HEK293T (cell line): ENCODE results near the gene AMIGO1.
A peak's percentile ranks its signal among the peaks of the same experiment; 100 is the strongest.

ENCODE experiments used
- CTCF ChIA-PET: fragments of 350-600 bp; formaldehyde crosslinking; extraction: SDS; loops from one replicate; lab custom pipeline; 2021; ENCODE audit warnings: antibody characterized with exemption, inconsistent platforms; lab: Yijun Ruan, JAX
- POLR2A ChIA-PET: fragments of 350-600 bp; formaldehyde crosslinking; extraction: SDS; loops from one replicate; lab custom pipeline; 2020; ENCODE audit warnings: antibody characterized with exemption, inconsistent platforms; lab: Yijun Ruan, JAX
- DNase-seq: peaks from one replicate; pipeline ENCODE4 v3.0.0; 2012; ENCODE audit warnings: mixed read lengths; ENCODE audit errors: extremely low spot score
- ARNT ChIP-seq: fragments of 450-650 bp; IDR thresholded peaks from 2 replicates; pipeline ENCODE4 v1.6.1; 2017; ENCODE audit warnings: mild to moderate bottlenecking
- BHLHE40 ChIP-seq: fragments of 450-650 bp; IDR thresholded peaks from 2 replicates; pipeline ENCODE4 v1.6.1; 2016; ENCODE audit warnings: mild to moderate bottlenecking, moderate library complexity, borderline replicate concordance
- CTBP1 ChIP-seq: fragments of 450-650 bp; IDR thresholded peaks from 2 replicates; pipeline ENCODE4 v1.6.1; 2016; ENCODE audit warnings: borderline replicate concordance
- ELF4 ChIP-seq: fragments of 450-650 bp; IDR thresholded peaks from 2 replicates; pipeline ENCODE4 v1.6.1; 2017; ENCODE audit warnings: antibody characterized with exemption
- FOXA1 ChIP-seq: fragments of 450-650 bp; IDR thresholded peaks from 2 replicates; pipeline ENCODE4 v1.6.1; 2016; ENCODE audit warnings: mild to moderate bottlenecking
- FOXK2 ChIP-seq: fragments of 450-650 bp; IDR thresholded peaks from 2 replicates; pipeline ENCODE4 v1.6.1; 2016; ENCODE audit warnings: mild to moderate bottlenecking
- FOXM1 ChIP-seq: fragments of 450-650 bp; IDR thresholded peaks from 2 replicates; pipeline ENCODE4 v1.6.1; 2017; ENCODE audit warnings: mild to moderate bottlenecking, borderline replicate concordance
- HDGF ChIP-seq: fragments of 450-650 bp; IDR thresholded peaks from 2 replicates; pipeline ENCODE4 v1.6.1; 2017; ENCODE audit warnings: antibody characterized with exemption, borderline replicate concordance
- L3MBTL2 ChIP-seq: fragments of 450-650 bp; conservative IDR thresholded peaks from 2 replicates; pipeline ENCODE4 v1.6.1; 2016; ENCODE audit warnings: mild to moderate bottlenecking
- LEF1 ChIP-seq: fragments of 450-650 bp; IDR thresholded peaks from 2 replicates; pipeline ENCODE4 v1.6.1; 2017; ENCODE audit warnings: mild to moderate bottlenecking, borderline replicate concordance
- NFRKB ChIP-seq: fragments of 450-650 bp; IDR thresholded peaks from 2 replicates; pipeline ENCODE4 v1.6.1; 2016; ENCODE audit warnings: mild to moderate bottlenecking, moderate library complexity
- SP1 ChIP-seq: fragments of 450-650 bp; IDR thresholded peaks from 2 replicates; pipeline ENCODE4 v1.6.1; 2017
- SUZ12 ChIP-seq: fragments of 450-650 bp; IDR thresholded peaks from 2 replicates; pipeline ENCODE4 v1.6.1; 2016; ENCODE audit warnings: mild to moderate bottlenecking
- TARDBP ChIP-seq: fragments of 450-650 bp; IDR thresholded peaks from 2 replicates; pipeline ENCODE4 v1.6.1; 2016
- ZNF384 ChIP-seq: fragments of 450-650 bp; IDR thresholded peaks from 2 replicates; pipeline ENCODE4 v1.6.1; 2016
- TF ChIP-seq, protein P1 (sequence below): fragments of 450-650 bp; IDR thresholded peaks from 2 replicates; pipeline ENCODE4 v1.6.1; 2016

Gene AMIGO1

DNA sequence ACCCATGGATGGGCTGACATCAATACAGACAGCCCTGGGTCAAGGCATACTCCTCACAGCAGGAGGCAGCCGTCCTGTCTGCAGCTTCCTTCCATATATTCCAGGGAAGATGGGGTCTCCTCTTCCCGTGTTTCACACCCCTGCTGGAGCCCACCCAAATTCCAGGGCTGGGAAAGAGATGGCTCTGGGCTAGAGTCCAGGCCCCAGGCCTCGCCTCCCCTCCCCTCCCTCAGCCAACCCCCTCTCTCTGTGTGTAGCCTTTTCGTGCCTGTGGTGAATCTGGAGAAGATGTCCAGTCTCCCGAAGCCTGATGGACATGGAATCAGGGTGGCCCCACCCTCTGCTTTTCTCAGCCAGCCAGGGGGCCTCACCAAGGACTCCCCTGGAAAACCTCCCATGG, 22.3 kb downstream of the AMIGO1 start:
- CTCF ChIA-PET, result interaction anchor here (1.5 to 2.2 kb wide), 2 partner anchors 12 to 45 kb away, joined by 3 to 6 read pairs; no protein-coding TSS in a partner anchor
- DNase-seq, result no peak
- no peak for TF ChIP-seq SP1
- no peak for TF ChIP-seq CTBP1
- no peak for TF ChIP-seq FOXM1
- TF ChIP-seq BHLHE40, result no peak
- no peak for TF ChIP-seq L3MBTL2
- TF ChIP-seq LEF1, result no peak
- TF ChIP-seq FOXA1, result no peak
- TF ChIP-seq TARDBP, result no peak
- no peak for TF ChIP-seq ARNT
- TF ChIP-seq NFRKB, result no peak
- TF ChIP-seq FOXK2, result no peak
- POLR2A ChIA-PET, result interaction anchor here (3.0 kb wide), 1 partner anchor 61 kb away, joined by 11 read pairs; the partner anchor contains the start of gene PSMA5

DNA sequence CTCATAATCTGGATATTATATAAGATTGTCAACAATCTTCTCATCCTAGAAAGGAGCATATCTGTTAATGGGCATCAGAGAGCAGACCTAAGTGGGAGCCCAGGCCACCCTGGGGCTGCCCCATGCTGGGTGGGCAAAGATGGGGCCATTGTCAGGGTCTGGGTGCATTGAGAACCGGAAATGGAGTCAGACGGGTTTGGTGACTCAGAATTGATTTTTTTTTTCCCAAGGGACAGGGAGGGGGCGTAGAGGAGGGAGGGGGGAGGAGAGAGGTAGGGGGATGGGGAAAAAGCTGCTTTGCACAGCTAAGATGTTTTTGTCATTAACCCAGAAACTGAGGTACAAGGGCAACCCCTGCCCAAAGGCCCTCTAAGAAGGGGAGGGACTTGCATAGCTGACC, 24.5 kb downstream of the AMIGO1 start:
- ChIA-PET POLR2A (interaction anchor here (1.5 to 3.0 kb wide), 4 partner anchors 9 to 59 kb away, joined by 5 to 14 read pairs (median 11); partner anchors contain the start of genes AMIGO1, CYB561D1 and PSMA5), CTCF (interaction anchor here (1.0 to 2.9 kb wide), 3 partner anchors 9 to 47 kb away, joined by 3 to 12 read pairs (median 6); partner anchors contain the start of genes AMIGO1 and CYB561D1)
- no peak for DNase-seq
- TF ChIP-seq TARDBP (no peak), NFRKB (no peak), CTBP1 (no peak), ELF4 (no peak), ARNT (no peak), LEF1 (no peak), FOXM1 (no peak), BHLHE40 (no peak), SUZ12 (no peak), FOXA1 (no peak), HDGF (no peak), FOXK2 (no peak)
- TF ChIP-seq, protein P1, sequence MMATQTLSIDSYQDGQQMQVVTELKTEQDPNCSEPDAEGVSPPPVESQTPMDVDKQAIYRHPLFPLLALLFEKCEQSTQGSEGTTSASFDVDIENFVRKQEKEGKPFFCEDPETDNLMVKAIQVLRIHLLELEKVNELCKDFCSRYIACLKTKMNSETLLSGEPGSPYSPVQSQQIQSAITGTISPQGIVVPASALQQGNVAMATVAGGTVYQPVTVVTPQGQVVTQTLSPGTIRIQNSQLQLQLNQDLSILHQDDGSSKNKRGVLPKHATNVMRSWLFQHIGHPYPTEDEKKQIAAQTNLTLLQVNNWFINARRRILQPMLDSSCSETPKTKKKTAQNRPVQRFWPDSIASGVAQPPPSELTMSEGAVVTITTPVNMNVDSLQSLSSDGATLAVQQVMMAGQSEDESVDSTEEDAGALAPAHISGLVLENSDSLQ, result no peak

DNA sequence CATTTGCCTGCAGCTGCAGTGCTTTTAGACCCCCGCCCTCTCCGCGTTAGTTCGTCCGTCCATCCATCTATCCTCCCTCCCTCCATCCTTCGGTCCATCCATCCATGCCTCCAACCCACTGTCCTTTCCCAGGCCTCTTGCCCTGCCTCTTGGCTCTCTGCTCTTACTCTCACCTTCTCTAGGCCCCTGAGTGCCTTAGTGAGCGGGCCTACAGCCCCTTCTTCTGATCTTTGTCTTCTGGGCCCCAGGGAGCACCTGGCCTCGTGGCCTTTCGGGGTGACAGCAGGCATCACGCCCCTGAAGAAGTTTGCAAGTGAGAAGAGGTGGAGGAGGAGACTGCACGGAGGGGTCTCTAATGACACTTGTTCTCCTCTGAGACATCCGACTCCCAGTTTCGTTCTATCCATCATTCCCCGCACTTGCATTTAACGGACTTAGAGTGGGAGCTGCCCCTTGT, 25.0 kb downstream of the AMIGO1 start:
- ChIA-PET POLR2A (interaction anchor here (1.2 to 3.0 kb wide), 7 partner anchors 9 to 59 kb away, joined by 5 to 14 read pairs (median 9); partner anchors contain the start of genes AMIGO1, CYB561D1 and PSMA5), CTCF (interaction anchor here (1.0 to 2.9 kb wide), 2 partner anchors 9 to 24 kb away, joined by 3 to 12 read pairs; partner anchors contain the start of genes AMIGO1 and CYB561D1)
- no peak for DNase-seq
- no peak for TF ChIP-seq NFRKB
- no peak for TF ChIP-seq ARNT
- TF ChIP-seq SP1, result no peak
- TF ChIP-seq FOXM1, result no peak
- TF ChIP-seq SUZ12, result no peak
- no peak for TF ChIP-seq FOXA1
- no peak for TF ChIP-seq HDGF
- TF ChIP-seq LEF1, result no peak
- TF ChIP-seq ZNF384, result no peak
- no peak for TF ChIP-seq TARDBP
- TF ChIP-seq BHLHE40, result no peak
- TF ChIP-seq, protein P1, result no peak
- TF ChIP-seq CTBP1, result no peak
- no peak; the same call in 1 of the 2 replicates for TF ChIP-seq L3MBTL2
- no peak for TF ChIP-seq FOXK2

DNA sequence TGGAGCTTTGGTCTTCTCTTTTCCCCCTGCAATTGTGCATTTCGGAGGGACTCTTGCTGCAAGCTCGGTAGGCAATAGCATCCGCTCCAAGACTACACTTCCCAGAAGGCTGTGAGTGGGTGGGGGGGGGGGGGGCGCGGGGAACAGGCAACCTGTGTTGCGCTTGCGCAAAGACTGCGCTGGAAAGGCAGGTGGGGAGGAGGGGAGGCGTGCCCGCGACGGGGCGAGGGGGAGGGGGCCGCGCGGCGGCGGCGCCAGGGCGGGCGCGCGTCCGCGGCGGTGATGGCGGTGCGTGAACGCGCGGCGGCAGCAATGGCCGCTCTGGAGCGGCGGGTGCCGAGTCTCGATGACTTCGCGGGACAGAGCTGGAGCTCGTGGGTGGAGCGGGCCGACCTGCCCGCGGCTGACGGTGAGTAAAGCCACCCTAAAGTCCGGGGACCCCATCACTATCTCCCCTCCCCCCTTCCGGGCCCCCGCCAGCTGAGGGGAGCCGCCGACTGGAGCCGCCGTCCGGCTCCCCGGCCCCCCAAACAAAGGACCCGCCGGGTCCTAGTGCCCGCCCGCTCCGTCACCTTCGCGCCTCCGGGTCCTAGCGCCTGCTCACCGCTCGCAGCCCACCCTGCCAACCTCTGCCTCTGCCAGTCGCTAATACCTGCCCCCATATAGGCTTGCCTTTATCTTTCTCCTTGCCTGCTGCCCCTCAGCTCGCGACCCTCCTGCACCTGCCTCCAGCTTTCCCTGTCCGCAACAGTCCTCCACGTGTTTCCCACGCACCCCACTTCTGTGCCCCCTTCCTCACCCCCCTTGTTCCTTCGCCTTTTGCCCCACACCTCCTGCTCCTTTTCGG, 25.6 kb downstream of the AMIGO1 start, which contains the start of gene ATXN7L2:
ATXN7L2 (plus strand) TSS at position 234 of the 847 bp plus-strand sequence; CDS start at position 283, 49 bp downstream.
- ChIA-PET POLR2A (interaction anchor here (1.0 to 3.0 kb wide), 9 partner anchors 10 to 231 kb away, joined by 4 to 14 read pairs (median 7); partner anchors contain the start of genes AMIGO1, CYB561D1 and PSMA5), CTCF (interaction anchor here (0.6 to 2.9 kb wide), 2 partner anchors 10 to 31 kb away, joined by 3 to 12 read pairs; partner anchors contain the start of gene CYB561D1)
- peak; percentile 100 for DNase-seq

More for the DNA sequence above, 25.6 kb downstream of the AMIGO1 start, which contains the start of gene ATXN7L2:
- no peak for TF ChIP-seq FOXA1
- no peak for TF ChIP-seq BHLHE40
- peak; percentile 99 for TF ChIP-seq FOXM1
- peak; percentile 48 for TF ChIP-seq TARDBP
- TF ChIP-seq FOXK2, result no peak
- TF ChIP-seq HDGF, result no peak
- peak; percentile 76; the same call in 1 of the 2 replicates for TF ChIP-seq CTBP1
- no peak for TF ChIP-seq ZNF384
- TF ChIP-seq SUZ12, result no peak
- TF ChIP-seq L3MBTL2, result peak; percentile 92
- TF ChIP-seq, protein P1, result no peak
- no peak for TF ChIP-seq SP1
- peak; percentile 54 for TF ChIP-seq ARNT
- no peak for TF ChIP-seq NFRKB
- 0 out of 2 replicates have a peak, but pooled peaks have one; percentile 20 for TF ChIP-seq ELF4
- TF ChIP-seq LEF1, result peak; percentile 86
